H1 (cell line): ENCODE measurements around the gene HMX1. TPM values are rescaled to one million over a fixed set of nuclear protein-coding genes. Genes with fewer than 3 reads are reported as not detected.

Source experiments
- CTCF ChIA-PET: fragments of 300-600 bp; sonication (Branson Sonifier 250); formaldehyde crosslinking; loops from one replicate; lab custom pipeline; 2021; ENCODE audit not compliant: partially characterized antibody; lab: Charles Lee
- POLR2A ChIA-PET: fragments of 300-600 bp; sonication (Branson Sonifier 250); formaldehyde crosslinking; loops from one replicate; lab custom pipeline; 2021; ENCODE audit warnings: inconsistent platforms; ENCODE audit not compliant: partially characterized antibody; lab: Charles Lee
- DNase-seq, 2 experiments: peaks; one replicate each; pipeline versions ENCODE4 v3.0.0 to v3.0.0-alpha.2; 2010 to 2022; ENCODE audit warnings: low spot score in 2 of 2, low read depth in 1 of 2, mixed read lengths in 1 of 2
- FAIRE-seq: peaks from 2 replicates; lab custom pipeline; 2011; peaks lifted over from hg19 to GRCh38; lab: Jason Lieb, UNC
- H2AFZ ChIP-seq: 2 replicates; pipeline ENCODE4 v1.8.1; 2012; ENCODE audit warnings: low read length, inconsistent platforms
- H2AK5ac ChIP-seq: 2 replicates; pipeline ENCODE4 v1.6.1; 2013; ENCODE audit warnings: low read depth, low read length
- H2BK120ac ChIP-seq: replicated peaks from 2 replicates; pipeline ENCODE3; 2013; ENCODE audit warnings: low read depth, low read length, inconsistent platforms
- H2BK12ac ChIP-seq: 2 replicates; pipeline ENCODE4 v1.6.1; 2013; ENCODE audit warnings: low read depth, low read length
- H2BK15ac ChIP-seq: 2 replicates; pipeline ENCODE4 v1.6.1; 2013; ENCODE audit warnings: low read length
- H2BK20ac ChIP-seq: 2 replicates; pipeline ENCODE4 v1.6.1; 2013; ENCODE audit warnings: low read length
- H2BK5ac ChIP-seq: 2 replicates; pipeline ENCODE4 v1.6.1; 2013; ENCODE audit warnings: low read depth, low read length
- H3K14ac ChIP-seq: 2 replicates; pipeline ENCODE4 v1.6.1; 2013; ENCODE audit warnings: inconsistent platforms; ENCODE audit not compliant: insufficient read length
- H3K18ac ChIP-seq: 2 replicates; pipeline ENCODE4 v1.6.1; 2013; ENCODE audit warnings: low read length; ENCODE audit errors: extremely low read depth
- H3K23ac ChIP-seq: 2 replicates; pipeline ENCODE4 v1.6.1; 2013; ENCODE audit warnings: inconsistent platforms; ENCODE audit not compliant: insufficient read length
- H3K23me2 ChIP-seq: 2 replicates; pipeline ENCODE4 v1.6.1; 2013; ENCODE audit warnings: low read depth, low read length
- H3K27ac ChIP-seq: 2 replicates; pipeline ENCODE4 v1.6.1; 2011; ENCODE audit warnings: low read depth, low read length, inconsistent platforms
- H3K27me3 ChIP-seq, 4 experiments: replicated peaks in 1 of 4; 1 replicate in 1 of 4; 2 replicates in 3 of 4; pipeline versions ENCODE4 v1.6.1 to v1.8.1; 2011 to 2013; ENCODE audit warnings: low read length in 3 of 4, mild to moderate bottlenecking in 3 of 4, inconsistent platforms in 2 of 4, mixed read lengths in 2 of 4, moderate library complexity in 1 of 4; ENCODE audit not compliant: control insufficient read depth in 3 of 4, insufficient read depth in 3 of 4; ENCODE audit errors: extremely low read depth in 1 of 4
- H3K36me3 ChIP-seq, 4 experiments: 2 replicates each; pipeline versions ENCODE4 v1.6.1 to v1.8.1; 2011 to 2013; ENCODE audit warnings: mild to moderate bottlenecking in 4 of 4, low read length in 3 of 4, moderate library complexity in 2 of 4, control low read depth in 1 of 4, inconsistent platforms in 1 of 4; ENCODE audit not compliant: insufficient read depth in 4 of 4, control insufficient read depth in 2 of 4
- H3K4ac ChIP-seq: replicated peaks from 2 replicates; pipeline ENCODE3; 2013; ENCODE audit warnings: low read length, low read depth, mixed read lengths, inconsistent platforms; ENCODE audit not compliant: insufficient read length
- H3K4me1 ChIP-seq, 4 experiments: replicated peaks in 1 of 4; 1 replicate in 1 of 4; 2 replicates in 3 of 4; pipeline versions ENCODE4 v1.6.1 to v1.8.1; 2011 to 2013; ENCODE audit warnings: low read length in 3 of 4, inconsistent platforms in 2 of 4, mixed read lengths in 1 of 4; ENCODE audit not compliant: insufficient read depth in 4 of 4, control insufficient read depth in 3 of 4
- H3K4me2 ChIP-seq, 2 experiments: 2 replicates each; pipeline versions ENCODE4 v1.6.1 to v1.8.1; 2011 to 2013; ENCODE audit warnings: low read depth in 2 of 2, low read length in 2 of 2, control low read depth in 1 of 2, inconsistent platforms in 1 of 2, mild to moderate bottlenecking in 1 of 2; ENCODE audit not compliant: insufficient read depth in 1 of 2
- H3K4me3 ChIP-seq, 4 experiments: fragments of 200-600, 300-600 bp in 1 of 4; sonication (generic), shearing (Covaris generic), sonication (Bioruptor Twin) in 1 of 4; 2 replicates each; pipeline versions ENCODE4 v1.5.1 to v1.8.1; 2011 to 2016; ENCODE audit warnings: low read length in 4 of 4, low read depth in 3 of 4, control low read depth in 2 of 4, inconsistent platforms in 2 of 4, mild to moderate bottlenecking in 2 of 4, mixed read lengths in 1 of 4, moderate library complexity in 1 of 4; ENCODE audit not compliant: insufficient read depth in 2 of 4; ENCODE audit errors: extremely low read depth in 1 of 4
- H3K56ac ChIP-seq: replicated peaks from 2 replicates; pipeline ENCODE3; 2013; ENCODE audit warnings: low read depth, mild to moderate bottlenecking, mixed read lengths, low read length, inconsistent platforms; ENCODE audit not compliant: insufficient read length
- H3K79me1 ChIP-seq: 2 replicates; pipeline ENCODE4 v1.6.1; 2013; ENCODE audit warnings: low read depth, low read length, control low read depth
- H3K79me2 ChIP-seq, 2 experiments: 2 replicates each; pipeline versions ENCODE4 v1.6.1 to v1.8.1; 2012 to 2013; ENCODE audit warnings: low read length in 2 of 2, mild to moderate bottlenecking in 2 of 2, inconsistent platforms in 1 of 2; ENCODE audit not compliant: insufficient read depth in 2 of 2, control insufficient read depth in 1 of 2
- H3K9ac ChIP-seq, 4 experiments: replicated peaks in 1 of 4; 1 replicate in 1 of 4; 2 replicates in 3 of 4; pipeline versions ENCODE4 v1.6.1 to v1.8.1; 2011 to 2013; ENCODE audit warnings: low read depth in 3 of 4, low read length in 3 of 4, control low read depth in 2 of 4, mild to moderate bottlenecking in 2 of 4, moderate library complexity in 2 of 4, inconsistent platforms in 1 of 4; ENCODE audit errors: extremely low read depth in 1 of 4
- H3K9me3 ChIP-seq, 2 experiments: 2 replicates each; pipeline versions ENCODE4 v1.6.1 to v1.8.1; 2012 to 2013; ENCODE audit warnings: mild to moderate bottlenecking in 2 of 2, moderate library complexity in 2 of 2, control low read depth in 1 of 2, inconsistent platforms in 1 of 2, low read depth in 1 of 2, low read length in 1 of 2, mixed read lengths in 1 of 2; ENCODE audit not compliant: insufficient read depth in 2 of 2
- H4K20me1 ChIP-seq, 2 experiments: replicated peaks in 1 of 2; 2 replicates each; pipeline versions ENCODE3 to v1.8.1; 2011 to 2013; ENCODE audit warnings: inconsistent platforms in 2 of 2, low read length in 2 of 2, mild to moderate bottlenecking in 1 of 2; ENCODE audit not compliant: insufficient read depth in 2 of 2, control insufficient read depth in 1 of 2
- H4K5ac ChIP-seq: 2 replicates; pipeline ENCODE4 v1.6.1; 2013; ENCODE audit warnings: low read length, low read depth, mixed read lengths, inconsistent platforms; ENCODE audit not compliant: insufficient read length
- H4K8ac ChIP-seq: 2 replicates; pipeline ENCODE4 v1.8.0; 2013; ENCODE audit warnings: mild to moderate bottlenecking, moderate library complexity, low read length, inconsistent platforms; ENCODE audit not compliant: insufficient read depth; ENCODE audit errors: extremely low read depth
- H4K91ac ChIP-seq: replicated peaks from 2 replicates; pipeline ENCODE3; 2013; ENCODE audit warnings: low read length, mixed read lengths, inconsistent platforms; ENCODE audit not compliant: insufficient read length
- CBX8 ChIP-seq: fragments of 300-800, 300-1000 bp; sonication (generic); IDR thresholded peaks from 2 replicates; pipeline ENCODE4 v1.7.1; 2016; ENCODE audit warnings: low read depth, low read length, borderline replicate concordance
- CREB1 ChIP-seq: IDR thresholded peaks from 2 replicates; pipeline ENCODE4 v1.6.1; 2012; ENCODE audit warnings: inconsistent platforms
- CTBP2 ChIP-seq: IDR thresholded peaks from 2 replicates; pipeline ENCODE4 v1.7.0; 2011; ENCODE audit warnings: borderline replicate concordance, mild to moderate bottlenecking, moderate library complexity, mixed read lengths, low read length; ENCODE audit not compliant: insufficient read depth, insufficient read length
- CTCF ChIP-seq, 3 experiments: IDR thresholded peaks; 1 replicate in 2 of 3; 2 replicates in 1 of 3; pipeline versions ENCODE4 v1.5.1 to v1.6.1; 2011; ENCODE audit warnings: low read length in 3 of 3, mild to moderate bottlenecking in 3 of 3, inconsistent platforms in 2 of 3, low read depth in 1 of 3, moderate library complexity in 1 of 3; ENCODE audit not compliant: insufficient read depth in 1 of 3; ENCODE audit errors: control extremely low read depth in 1 of 3
- GABPA ChIP-seq: IDR thresholded peaks from 2 replicates; pipeline ENCODE4 v1.6.1; 2011; ENCODE audit warnings: mild to moderate bottlenecking, low read length, moderate library complexity, borderline replicate concordance; ENCODE audit not compliant: insufficient read depth
- HDAC2 ChIP-seq, 2 experiments: fragments of 300-600 bp in 1 of 2; sonication (generic) in 1 of 2; IDR thresholded peaks; 2 replicates each; pipeline ENCODE4 v1.6.1; 2011 to 2012; ENCODE audit warnings: low read depth in 2 of 2, low read length in 2 of 2, mild to moderate bottlenecking in 2 of 2, moderate library complexity in 2 of 2, borderline replicate concordance in 1 of 2, inconsistent platforms in 1 of 2
- NRF1 ChIP-seq: IDR thresholded peaks from 2 replicates; pipeline ENCODE4 v1.6.1; 2011; ENCODE audit warnings: mild to moderate bottlenecking, low read depth, low read length, improper control_type of control experiment
- RBBP5 ChIP-seq: IDR thresholded peaks from 2 replicates; pipeline ENCODE4 v1.7.1; 2012; ENCODE audit warnings: low read depth, mild to moderate bottlenecking, inconsistent platforms, low read length, moderate library complexity, borderline replicate concordance
- SUZ12 ChIP-seq: fragments of 200-600 bp; sonication (generic); IDR thresholded peaks from 2 replicates; pipeline ENCODE4 v1.6.1; 2012; ENCODE audit warnings: mild to moderate bottlenecking, inconsistent platforms, low read length, moderate library complexity, mixed read lengths
- WGBS, 2 experiments: shearing (Covaris generic) in 1 of 2; methylation state at CpG; one replicate each; pipeline versions ENCODE4 v1.1.6 to v1.1.7; 2013 to 2015; ENCODE audit warnings: low lambda C conversion rate in 2 of 2, mixed read lengths in 2 of 2, inconsistent platforms in 1 of 2, low coverage in 1 of 2, missing lambda C conversion rate in 1 of 2; ENCODE audit not compliant: insufficient replicate concordance in 2 of 2, insufficient coverage in 1 of 2, insufficient read length in 1 of 2; ENCODE audit errors: extremely low coverage in 1 of 2, missing lambda C conversion rate in 1 of 2; 5-methylcytosine and 5-hydroxymethylcytosine counted together
- polyA plus RNA-seq, 7 experiments: library from polyadenylated mRNA; depleted of rRNA in 3 of 7; stranded (reverse) in 5 of 7; unstranded in 2 of 7; fragments of >200 nt in 5 of 7; fragments of 200-250 nt in 2 of 7; gene quantifications; 1 replicate in 5 of 7; 2 replicates in 1 of 7; 4 replicates in 1 of 7; pipeline versions ENCODE4 v1.2.1 to v1.2.3, GENCODE V29; 2011 to 2013; ENCODE audit warnings: missing spikeins in 2 of 7, mixed read lengths in 2 of 7
- total RNA-seq: library from RNA; stranded (reverse); fragmentation: NEBNext Ultra II Directional; extraction: Animal tissue kit (Norgen Biotek cat#: 25700); gene quantifications from 2 replicates; pipeline ENCODE4 v1.2.1, GENCODE V29; 2021

Gene HMX1
- total and polyA plus RNA-seq, 2 of the 8 experiments (the other 6 are each of a cell fraction or from before 2014, with no cell fraction given): 0.26 TPM; not detected in 1

GRCh38 chr4:8832113-8832915 lies 39.3 kb downstream of the HMX1 start:
- no peak overlapping the region for H3K4me3 ChIP-seq
- H3K79me2 ChIP-seq: no peaks in the 10 kb centered on the region
- no peak overlapping the region for H3K27ac ChIP-seq
- H3K27me3 ChIP-seq: no peaks in the 10 kb centered on the region
- no peak overlapping the region for H4K91ac ChIP-seq
- no peak overlapping the region for H2BK12ac ChIP-seq
- H3K9me3 ChIP-seq: peaks cover 0 to 7% of the 10 kb centered on the region in 2 experiments; a peak in 2 of 4 replicates
- peak in 1 of 2 experiments; percentile 44 for DNase-seq
- no peak overlapping the region for H3K14ac ChIP-seq
- FAIRE-seq: no peak
- H3K36me3 ChIP-seq: no peaks in the 10 kb centered on the region
- no peak overlapping the region for H2BK120ac ChIP-seq
- no peak overlapping the region for H2AK5ac ChIP-seq
- ChIA-PET POLR2A (no interaction called here), CTCF (interaction anchor here (0.7 to 1.7 kb wide), 7 partner anchors 9 to 157 kb away, joined by 3 to 4 read pairs (median 3); no protein-coding TSS in a partner anchor)
- no peak overlapping the region for H3K56ac ChIP-seq
- peaks cover 0 to 6% (median 3%) of the 10 kb centered on the region in 4 experiments; a peak in 4 of 7 replicates for H3K4me1 ChIP-seq
- H4K20me1 ChIP-seq: no peaks in the 10 kb centered on the region
- no peak overlapping the region for H3K23ac ChIP-seq
- no peak overlapping the region for H3K4ac ChIP-seq
- no peak overlapping the region for H2AFZ ChIP-seq
- H4K8ac ChIP-seq: no peak overlapping the region
- WGBS, 2 experiments: 93% methylated on average over 18 of the region's 18 CpGs; no CpG with 5 or more reads in 1 of the 2 experiments
- H3K79me1 ChIP-seq: no peaks in the 10 kb centered on the region
- no peak overlapping the region for H2BK20ac ChIP-seq
- H3K9ac ChIP-seq: no peak overlapping the region
- no peaks in the 10 kb centered on the region for H3K23me2 ChIP-seq
- H3K18ac ChIP-seq: no peak overlapping the region
- H3K4me2 ChIP-seq: no peak overlapping the region
- H4K5ac ChIP-seq: no peak overlapping the region
- no peak overlapping the region for H2BK15ac ChIP-seq
- H2BK5ac ChIP-seq: no peak overlapping the region
- TF ChIP-seq GABPA (no peak), RBBP5 (no peak), CBX8 (no peak), CTBP2 (no peak), CTCF (IDR thresholded peaks at IDR 0.05; ENCODE audit: control extremely low read depth in 1 of 3, insufficient read depth in 1 of 3, low read depth in 1 of 3, low read length in 3 of 3) (no peak), SUZ12 (no peak), HDAC2 (IDR thresholded peaks at IDR 0.05; ENCODE audit: borderline replicate concordance in 1 of 2, low read depth in 2 of 2, low read length in 2 of 2) (no peak), NRF1 (no peak), CREB1 (no peak)
